Mucosa of stomach (tissue), 1 donor: ENCODE data around the gene SLC28A1.
"Not testable (repeated sequence)": the region's sequence is repeated elsewhere in the genome, so short reads cannot be mapped to it uniquely, and the experiment has no call there.

Experiments used
- H3K27me3 ChIP-seq: one replicate; pipeline ENCODE4 v1.7.0; 2013; ENCODE audit warnings: mild to moderate bottlenecking, low read length; ENCODE audit not compliant: control insufficient read depth, insufficient read depth
- H3K36me3 ChIP-seq: one replicate; pipeline ENCODE4 v1.7.0; 2013; ENCODE audit warnings: low read length; ENCODE audit not compliant: control insufficient read depth, insufficient read depth
- H3K4me1 ChIP-seq: one replicate; pipeline ENCODE4 v1.7.0; 2013; ENCODE audit warnings: mild to moderate bottlenecking, low read length; ENCODE audit not compliant: control insufficient read depth, insufficient read depth
- H3K4me3 ChIP-seq: one replicate; pipeline ENCODE4 v1.7.0; 2013; ENCODE audit warnings: low read length
- H3K9ac ChIP-seq: one replicate; pipeline ENCODE4 v1.7.0; 2013; ENCODE audit warnings: mild to moderate bottlenecking, low read length, moderate library complexity
- H3K9me3 ChIP-seq: one replicate; pipeline ENCODE4 v1.7.0; 2013; ENCODE audit warnings: mild to moderate bottlenecking, low read length, moderate library complexity; ENCODE audit not compliant: control insufficient read depth
- donor health status: Pancreatic carcinoma.

Gene SLC28A1

GRCh38 chr15:84987351-84987750 is 102.9 kb downstream of the SLC28A1 start:
- peaks cover 35% of the 10 kb centered on the region for H3K4me1 ChIP-seq

GRCh38 chr15:84987949-84988624 is 103.6 kb downstream of the SLC28A1 start:
- no peaks in the 10 kb centered on the region for H3K36me3 ChIP-seq
- H3K9ac ChIP-seq, result no peak overlapping the region
- H3K27me3 ChIP-seq, result no peaks in the 10 kb centered on the region
- no peak overlapping the region for H3K4me3 ChIP-seq
- H3K4me1 ChIP-seq, result peaks cover 41% of the 10 kb centered on the region
- no peaks in the 10 kb centered on the region for H3K9me3 ChIP-seq

More at GRCh38 chr15:84987351-84987750, 102.9 kb downstream of the SLC28A1 start:
- not testable (repeated sequence) for H3K36me3 ChIP-seq, H3K9ac ChIP-seq, H3K27me3 ChIP-seq, H3K9me3 ChIP-seq, H3K4me3 ChIP-seq

GRCh38 chr15:84988909-84989644 is 104.6 kb downstream of the SLC28A1 start:
- Histone ChIP-seq H3K4me3 (no peak overlapping the region), H3K9me3 (no peaks in the 10 kb centered on the region), H3K27me3 (no peaks in the 10 kb centered on the region), H3K4me1 (peaks cover 36% of the 10 kb centered on the region), H3K9ac (no peak overlapping the region), H3K36me3 (no peaks in the 10 kb centered on the region)

- H3K4me1 ChIP-seq, result peaks cover 32% of the 10 kb centered on the region
- no peak overlapping the region for H3K9ac ChIP-seq
- no peaks in the 10 kb centered on the region for H3K36me3 ChIP-seq
- no peaks in the 10 kb centered on the region for H3K9me3 ChIP-seq
- H3K4me3 ChIP-seq, result no peak overlapping the region
- H3K27me3 ChIP-seq, result no peaks in the 10 kb centered on the region
These were observed 106.0 kb downstream of the SLC28A1 start for GRCh38 chr15:84990507-84990906.

- Histone ChIP-seq H3K36me3 (no peaks in the 10 kb centered on the region), H3K9ac (no peak overlapping the region), H3K4me3 (no peak overlapping the region), H3K9me3 (no peaks in the 10 kb centered on the region), H3K27me3 (no peaks in the 10 kb centered on the region), H3K4me1 (peaks cover 29% of the 10 kb centered on the region)
These were observed 106.7 kb downstream of the SLC28A1 start for GRCh38 chr15:84991014-84991712.

GRCh38 chr15:84992157-84992944 is 107.9 kb downstream of the SLC28A1 start:
- Histone ChIP-seq H3K9me3 (no peaks in the 10 kb centered on the region), H3K27me3 (no peaks in the 10 kb centered on the region), H3K9ac (no peak overlapping the region), H3K4me3 (no peak overlapping the region), H3K4me1 (peaks cover 29% of the 10 kb centered on the region), H3K36me3 (no peaks in the 10 kb centered on the region)
